ENCODE results near the gene RARRES1. TPM values are rescaled to one million over a fixed set of nuclear protein-coding genes. Genes with fewer than 3 reads are reported as not detected.
A peak's percentile ranks its signal among the peaks of the same experiment; 100 is the strongest.

RARRES1 gene
- total and polyA plus RNA-seq, 10 donors: 1.8 to 20.9 (median 4.9) TPM

DNA sequence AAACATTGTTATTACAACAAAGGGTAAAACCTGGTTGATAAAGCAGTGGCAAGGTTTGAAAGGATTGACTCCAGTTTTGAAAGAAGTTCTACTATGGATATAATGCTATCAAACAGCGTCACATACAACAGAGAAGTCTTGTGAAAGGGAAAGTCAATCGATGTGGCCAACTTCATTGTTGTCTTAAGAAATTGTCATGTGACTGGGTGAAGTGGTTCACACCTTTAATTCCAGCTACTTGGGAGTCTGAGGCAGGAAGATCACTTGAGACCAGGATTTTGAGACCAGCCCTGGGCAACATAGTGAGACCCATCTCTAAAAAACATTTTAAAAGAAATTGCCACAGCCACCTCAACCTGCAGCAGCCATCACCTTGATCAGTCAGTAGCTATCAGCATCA, 53.6 kb downstream of the RARRES1 start:
- Histone ChIP-seq H3K4me1 (no peaks in the 10 kb centered on the region), H3K27me3 (replicated peaks in 1 of 7) (no peaks in the 10 kb centered on the region), H3K27ac (no peak overlapping the region), H3K36me3 (peaks cover 0 to 69% (median 18%) of the 10 kb centered on the region in 6 donors), H3K9me3 (no peaks in the 10 kb centered on the region), H3K4me3 (no peak overlapping the region)
- intact Hi-C loops (cut with DNase I; ENCODE audit: low total_unique reads): no loop called here
- WGBS, 5 donors: 91 to 98% (median 94%) methylated on average over 2 of the region's 2 CpGs
- DNase-seq: no peak
- TF ChIP-seq POLR2A (IDR thresholded peaks at IDR 0.05): no peak
- TF ChIP-seq POLR2AphosphoS5 (IDR thresholded peaks at IDR 0.05): no peak

DNA sequence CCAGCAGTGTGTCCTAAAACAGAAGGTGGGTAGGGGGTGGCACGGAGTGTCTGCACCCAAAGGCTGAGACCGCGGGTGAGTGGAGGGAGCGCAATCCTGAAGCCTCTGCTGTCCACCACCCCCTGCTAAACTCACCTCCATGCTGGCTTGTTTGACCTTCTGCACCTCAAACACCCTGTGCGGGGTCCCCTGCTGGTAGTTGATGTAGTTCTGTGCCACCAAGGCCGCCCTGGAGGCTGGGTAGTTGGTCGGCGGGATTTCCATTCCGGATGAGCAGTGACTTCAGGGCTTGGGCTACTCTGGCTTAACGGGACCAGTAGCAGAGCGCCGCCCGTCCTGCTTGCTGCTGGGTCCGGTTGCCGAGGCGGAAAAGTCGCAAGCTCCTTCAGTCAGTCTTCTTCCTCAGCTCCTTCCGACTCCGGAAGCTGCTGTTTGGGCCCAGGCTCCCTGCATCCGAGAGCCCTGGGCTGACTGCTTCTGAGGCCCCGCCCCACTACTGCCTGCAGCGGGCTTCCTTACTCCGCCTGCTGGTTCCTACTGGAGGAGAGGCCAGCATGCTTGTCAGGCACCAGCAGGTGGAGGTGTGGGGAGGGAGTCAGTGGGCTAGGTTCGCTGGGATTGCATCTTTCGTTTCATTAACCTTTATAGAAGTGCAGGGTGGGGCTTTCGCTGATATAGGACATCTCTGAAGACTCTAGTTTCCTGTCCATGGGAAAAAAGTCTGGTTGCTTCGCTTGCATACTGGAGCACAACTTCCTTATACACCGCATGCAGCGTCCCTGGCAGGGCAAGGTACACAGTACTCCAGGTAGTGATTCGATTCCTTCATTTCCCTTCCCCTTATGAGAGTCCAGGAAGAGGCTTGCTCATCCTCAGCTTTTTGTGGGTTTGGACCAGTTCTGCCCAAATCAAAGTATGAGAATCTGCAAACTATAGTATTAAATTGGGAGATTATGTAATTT, 59.8 kb downstream of the RARRES1 start, which contains the start of gene LXN:
Gene LXN (minus strand): TSS at position 434 of the 962 bp plus-strand sequence. CDS start 170 bp downstream, at position 264.
- TF ChIP-seq, protein P1, sequence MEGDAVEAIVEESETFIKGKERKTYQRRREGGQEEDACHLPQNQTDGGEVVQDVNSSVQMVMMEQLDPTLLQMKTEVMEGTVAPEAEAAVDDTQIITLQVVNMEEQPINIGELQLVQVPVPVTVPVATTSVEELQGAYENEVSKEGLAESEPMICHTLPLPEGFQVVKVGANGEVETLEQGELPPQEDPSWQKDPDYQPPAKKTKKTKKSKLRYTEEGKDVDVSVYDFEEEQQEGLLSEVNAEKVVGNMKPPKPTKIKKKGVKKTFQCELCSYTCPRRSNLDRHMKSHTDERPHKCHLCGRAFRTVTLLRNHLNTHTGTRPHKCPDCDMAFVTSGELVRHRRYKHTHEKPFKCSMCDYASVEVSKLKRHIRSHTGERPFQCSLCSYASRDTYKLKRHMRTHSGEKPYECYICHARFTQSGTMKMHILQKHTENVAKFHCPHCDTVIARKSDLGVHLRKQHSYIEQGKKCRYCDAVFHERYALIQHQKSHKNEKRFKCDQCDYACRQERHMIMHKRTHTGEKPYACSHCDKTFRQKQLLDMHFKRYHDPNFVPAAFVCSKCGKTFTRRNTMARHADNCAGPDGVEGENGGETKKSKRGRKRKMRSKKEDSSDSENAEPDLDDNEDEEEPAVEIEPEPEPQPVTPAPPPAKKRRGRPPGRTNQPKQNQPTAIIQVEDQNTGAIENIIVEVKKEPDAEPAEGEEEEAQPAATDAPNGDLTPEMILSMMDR (IDR thresholded peaks at IDR 0.05 in 8 of 11, conservative IDR thresholded peaks at IDR 0.05 in 3 of 11): peak; percentile 8 to 70 (median 59)
- no peak for TF ChIP-seq POLR2A (IDR thresholded peaks at IDR 0.05)
- peak; percentile 75 to 88 (median 83) for TF ChIP-seq POLR2AphosphoS5 (IDR thresholded peaks at IDR 0.05)
- 2 to 10% (median 4%) methylated on average over 18 to 30 of the region's 30 CpGs for WGBS, 5 donors
- H3K9me3 ChIP-seq: no peaks in the 10 kb centered on the region

DNA sequence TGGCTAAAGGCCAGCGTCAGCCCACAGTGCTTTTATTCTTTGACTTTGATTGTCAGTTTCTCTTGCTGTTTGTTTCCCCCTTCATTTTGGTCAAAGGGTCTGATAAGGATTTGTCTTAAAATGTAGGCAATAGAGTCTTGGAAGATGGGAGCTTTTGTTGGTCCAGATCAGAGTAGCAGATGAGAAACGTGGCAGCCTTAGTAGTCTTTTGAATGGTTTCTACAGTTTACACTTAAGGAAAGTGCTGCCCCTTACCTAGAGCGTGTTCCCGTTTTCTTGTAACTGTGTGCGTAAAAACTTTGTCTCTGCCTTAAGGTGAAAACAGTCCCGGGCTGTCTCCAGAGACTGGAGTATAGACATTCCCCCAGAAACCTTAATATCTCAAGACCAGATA, 60.4 kb downstream of the RARRES1 start:
- H3K27ac ChIP-seq: peak overlapping the region; percentile 29 to 87 (median 78)
- H3K36me3 ChIP-seq: peaks cover 0 to 43% (median 24%) of the 10 kb centered on the region in 6 donors
- no peaks in the 10 kb centered on the region for H3K9me3 ChIP-seq
- peaks cover 7 to 33% (median 24%) of the 10 kb centered on the region in 6 donors for H3K4me1 ChIP-seq
- H3K4me3 ChIP-seq: peak overlapping the region; percentile 39 to 76 (median 62)
- no peak for DNase-seq
- 5 to 19% (median 10%) methylated on average over 6 of the region's 6 CpGs for WGBS, 5 donors
- intact Hi-C loops (cut with DNase I; ENCODE audit: low total_unique reads): no loop called here
- TF ChIP-seq POLR2A (IDR thresholded peaks at IDR 0.05) (no peak), POLR2AphosphoS5 (IDR thresholded peaks at IDR 0.05) (no peak)
- TF ChIP-seq, protein P1 (IDR thresholded peaks at IDR 0.05 in 8 of 11, conservative IDR thresholded peaks at IDR 0.05 in 3 of 11): no peak
- no peaks in the 10 kb centered on the region for H3K27me3 ChIP-seq (replicated peaks in 1 of 7)

More for the DNA sequence above, 59.8 kb downstream of the RARRES1 start, which contains the start of gene LXN:
- H3K4me1 ChIP-seq: peaks cover 7 to 33% (median 24%) of the 10 kb centered on the region in 6 donors
- H3K4me3 ChIP-seq: peak within 1 kb of the TSS; percentile 39 to 76 (median 62)
- peaks cover 0 to 43% (median 21%) of the 10 kb centered on the region in 6 donors for H3K36me3 ChIP-seq
- intact Hi-C loops (cut with DNase I; ENCODE audit: low total_unique reads): no loop called here
- no peaks in the 10 kb centered on the region for H3K27me3 ChIP-seq (replicated peaks in 1 of 7)
- peak; percentile 94 for DNase-seq
- peak within 1 kb of the TSS; percentile 29 to 87 (median 78) for H3K27ac ChIP-seq

DNA sequence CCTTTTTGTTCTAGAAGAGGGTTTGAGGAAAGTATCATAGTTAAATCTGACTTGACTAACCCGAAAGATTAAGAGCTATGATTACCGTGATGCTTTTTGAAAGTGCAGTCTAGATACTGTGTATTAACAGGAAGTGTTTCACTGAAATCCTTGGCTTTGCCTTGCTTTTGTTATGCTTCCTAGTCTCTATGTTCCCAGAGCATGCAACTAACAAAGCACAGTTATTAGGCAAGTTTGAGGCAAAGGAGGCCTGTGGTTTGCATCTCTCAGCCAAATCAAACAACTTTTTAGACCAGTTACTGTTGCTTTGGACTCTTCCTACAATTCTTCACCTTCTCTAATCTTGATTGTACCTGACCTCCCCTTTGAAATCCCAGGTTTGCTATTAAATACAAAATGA, 63.8 kb downstream of the RARRES1 start:
- Histone ChIP-seq H3K27ac (no peak overlapping the region), H3K4me1 (peaks cover 7 to 33% (median 24%) of the 10 kb centered on the region in 6 donors), H3K36me3 (peaks cover 0 to 73% (median 45%) of the 10 kb centered on the region in 6 donors), H3K9me3 (no peaks in the 10 kb centered on the region), H3K4me3 (no peak overlapping the region), H3K27me3 (replicated peaks in 1 of 7) (no peaks in the 10 kb centered on the region)
- intact Hi-C loops (cut with DNase I; ENCODE audit: low total_unique reads): no loop called here
- no peak for DNase-seq
- 73 to 88% (median 76%) methylated on average over 2 of the region's 2 CpGs for WGBS, 5 donors
- TF ChIP-seq POLR2AphosphoS5 (IDR thresholded peaks at IDR 0.05) (no peak), POLR2A (IDR thresholded peaks at IDR 0.05) (no peak)
- TF ChIP-seq, protein P1 (IDR thresholded peaks at IDR 0.05 in 8 of 11, conservative IDR thresholded peaks at IDR 0.05 in 3 of 11): no peak
